Bronchial epithelial cell (primary cell): ENCODE results near the gene SNX27. TPM values are rescaled to one million over a fixed set of nuclear protein-coding genes. Genes with fewer than 3 reads are reported as not detected.
A peak's percentile ranks its signal among the peaks of the same experiment; 100 is the strongest.
"Not testable (repeated sequence)": the region's sequence is repeated elsewhere in the genome, so short reads cannot be mapped to it uniquely, and the experiment has no call there.

Experiments
- DNase-seq: peaks from one replicate; pipeline ENCODE4 v3.0.0-alpha.2; 2010; ENCODE audit warnings: low read depth
- FAIRE-seq: peaks from 2 replicates; lab custom pipeline; 2011; peaks lifted over from hg19 to GRCh38; lab: Jason Lieb, UNC
- H3K27me3 ChIP-seq: 2 replicates; pipeline ENCODE4 v1.5.1; 2011; ENCODE audit warnings: low read length; ENCODE audit not compliant: control insufficient read depth, insufficient read depth
- H3K36me3 ChIP-seq: 2 replicates; pipeline ENCODE4 v1.5.1; 2011; ENCODE audit warnings: low read length; ENCODE audit not compliant: control insufficient read depth, insufficient read depth
- H3K4me3 ChIP-seq: 2 replicates; pipeline ENCODE4 v1.5.1; 2011; ENCODE audit warnings: mild to moderate bottlenecking, low read depth, low read length, control low read depth
- total RNA-seq: library from RNA; depleted of rRNA; stranded (reverse); fragments of >200 nt; gene quantifications from 2 replicates; pipeline ENCODE4 v1.2.1, GENCODE V29; 2014
- TF ChIP-seq, protein P1 (sequence below): IDR thresholded peaks from 2 replicates; pipeline ENCODE4 v1.5.1; 2011; ENCODE audit warnings: mild to moderate bottlenecking, moderate library complexity, low read length, control low read depth, inconsistent platforms; ENCODE audit not compliant: insufficient read depth, severe bottlenecking

SNX27 gene
- total RNA-seq, 1 donor from 2014 or later: 20.0 TPM

DNA sequence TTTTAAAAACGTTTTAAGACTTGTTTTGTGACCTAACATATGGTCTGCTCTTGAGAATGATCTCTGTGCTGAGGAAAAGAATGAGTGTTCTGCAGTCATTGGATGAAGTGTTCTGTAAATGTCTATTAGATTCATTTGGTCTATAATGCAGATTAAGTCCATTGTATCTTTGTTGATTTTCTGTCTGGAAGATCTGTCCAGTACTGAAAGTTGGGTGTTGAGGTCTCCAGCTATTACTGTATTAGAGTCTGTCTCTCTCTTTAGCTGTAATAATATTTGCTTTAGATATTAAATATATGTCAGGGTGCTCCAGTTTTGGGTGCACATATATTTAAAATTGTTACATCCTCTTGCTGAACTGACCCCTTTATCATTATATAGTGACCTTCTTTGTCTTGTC is 61.6 kb downstream of the SNX27 start:
- Histone ChIP-seq H3K27me3 (no peaks in the 10 kb centered on the region), H3K4me3 (no peak overlapping the region), H3K36me3 (no peaks in the 10 kb centered on the region)
- TF ChIP-seq, protein P1, sequence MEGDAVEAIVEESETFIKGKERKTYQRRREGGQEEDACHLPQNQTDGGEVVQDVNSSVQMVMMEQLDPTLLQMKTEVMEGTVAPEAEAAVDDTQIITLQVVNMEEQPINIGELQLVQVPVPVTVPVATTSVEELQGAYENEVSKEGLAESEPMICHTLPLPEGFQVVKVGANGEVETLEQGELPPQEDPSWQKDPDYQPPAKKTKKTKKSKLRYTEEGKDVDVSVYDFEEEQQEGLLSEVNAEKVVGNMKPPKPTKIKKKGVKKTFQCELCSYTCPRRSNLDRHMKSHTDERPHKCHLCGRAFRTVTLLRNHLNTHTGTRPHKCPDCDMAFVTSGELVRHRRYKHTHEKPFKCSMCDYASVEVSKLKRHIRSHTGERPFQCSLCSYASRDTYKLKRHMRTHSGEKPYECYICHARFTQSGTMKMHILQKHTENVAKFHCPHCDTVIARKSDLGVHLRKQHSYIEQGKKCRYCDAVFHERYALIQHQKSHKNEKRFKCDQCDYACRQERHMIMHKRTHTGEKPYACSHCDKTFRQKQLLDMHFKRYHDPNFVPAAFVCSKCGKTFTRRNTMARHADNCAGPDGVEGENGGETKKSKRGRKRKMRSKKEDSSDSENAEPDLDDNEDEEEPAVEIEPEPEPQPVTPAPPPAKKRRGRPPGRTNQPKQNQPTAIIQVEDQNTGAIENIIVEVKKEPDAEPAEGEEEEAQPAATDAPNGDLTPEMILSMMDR: no peak
- no peak for DNase-seq
- FAIRE-seq: no peak

DNA sequence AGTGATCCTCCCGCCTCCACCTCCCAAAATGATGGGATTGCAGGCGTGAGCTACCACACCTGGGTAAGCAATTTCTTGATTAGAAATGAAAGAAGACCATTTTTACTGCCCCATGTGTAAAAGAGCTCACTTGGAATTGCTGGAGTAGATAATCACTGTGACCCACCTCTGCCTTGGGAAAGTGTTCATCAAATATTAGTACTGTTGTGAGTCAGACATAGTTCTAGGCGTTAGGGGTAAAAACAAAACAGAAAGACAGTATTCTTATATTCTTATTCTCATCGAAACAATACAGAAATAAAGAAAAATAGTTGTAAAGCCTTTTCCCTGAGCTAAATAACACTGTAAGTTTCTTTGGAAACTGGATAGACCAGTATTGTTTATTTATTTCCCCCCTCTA is 68.5 kb downstream of the SNX27 start:
- TF ChIP-seq, protein P1: no peak
- Histone ChIP-seq H3K4me3 (no peak overlapping the region), H3K27me3 (no peaks in the 10 kb centered on the region), H3K36me3 (peaks cover 2% of the 10 kb centered on the region)
- peak; percentile 74 for DNase-seq
- FAIRE-seq: no peak

DNA sequence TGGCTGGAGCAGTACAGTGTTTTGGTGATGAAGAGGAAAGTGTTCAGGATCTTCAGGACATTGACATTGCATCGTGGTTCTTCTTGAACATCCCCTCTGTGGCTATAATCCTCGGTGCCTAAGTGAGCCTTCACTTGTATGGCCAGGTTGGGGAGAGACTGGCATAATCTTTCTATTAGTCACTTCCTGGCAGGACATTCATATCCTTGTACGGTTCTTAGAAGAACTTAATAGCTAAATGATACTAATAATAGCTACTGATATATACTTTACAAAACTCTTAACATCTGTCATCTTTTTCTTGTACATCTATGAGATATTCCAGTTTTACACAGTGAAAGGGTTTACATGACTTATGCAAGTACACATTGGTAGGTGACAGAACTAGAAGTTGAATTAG is 69.0 kb downstream of the SNX27 start:
- TF ChIP-seq, protein P1: no peak
- no peaks in the 10 kb centered on the region for H3K27me3 ChIP-seq
- no peak overlapping the region for H3K4me3 ChIP-seq
- peaks cover 2% of the 10 kb centered on the region for H3K36me3 ChIP-seq
- FAIRE-seq: no peak
- peak; percentile 91 for DNase-seq

DNA sequence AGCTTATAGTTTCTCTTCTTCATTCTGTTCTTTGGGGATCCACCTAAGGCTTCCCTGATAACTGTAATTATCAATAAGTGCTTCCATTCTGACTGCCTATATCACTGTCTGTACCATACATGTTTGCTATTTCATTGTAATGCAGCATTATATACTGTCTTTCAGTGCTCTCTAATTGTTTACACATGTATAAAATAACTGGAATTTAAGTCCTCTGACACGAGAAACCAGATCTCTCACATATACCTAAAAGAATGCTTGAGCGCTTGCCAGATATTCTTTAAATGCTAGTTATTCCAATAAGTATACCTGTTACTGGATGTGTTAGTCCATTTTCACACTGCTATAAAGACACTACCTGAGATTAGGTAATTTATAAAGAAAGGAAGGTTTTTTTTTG is 70.1 kb downstream of the SNX27 start:
- TF ChIP-seq, protein P1: no peak
- Histone ChIP-seq H3K4me3 (no peak overlapping the region), H3K27me3 (no peaks in the 10 kb centered on the region), H3K36me3 (peaks cover 2% of the 10 kb centered on the region)
- no peak for DNase-seq
- no peak for FAIRE-seq

- not testable (repeated sequence) for H3K27me3 ChIP-seq, DNase-seq, H3K4me3 ChIP-seq, FAIRE-seq, H3K36me3 ChIP-seq
These were observed 71.1 kb downstream of the SNX27 start for GRCh38 chr1:151682901-151683300.

GRCh38 chr1:151684128-151684527 is 72.3 kb downstream of the SNX27 start:
- Histone ChIP-seq H3K4me3 (no peak overlapping the region), H3K36me3 (peaks cover 2% of the 10 kb centered on the region), H3K27me3 (no peaks in the 10 kb centered on the region)
- TF ChIP-seq, protein P1: no peak
- FAIRE-seq: no peak
- DNase-seq: no peak
